Esophagus squamous epithelium (tissue), 5 donors: Measurements from ENCODE around the gene ARHGAP25. TPM values are rescaled to one million over a fixed set of nuclear protein-coding genes. Genes with fewer than 3 reads are reported as not detected.

Experiments used
- DNase-seq: peaks from one replicate; lab custom pipeline; 2025; lab: John Stamatoyannopoulos, UW
- H3K27ac ChIP-seq, 4 donors: fragments of 200-600 bp; sonication (generic); one replicate each; pipeline ENCODE4 v1.5.1; 2016 to 2019; ENCODE audit warnings: mild to moderate bottlenecking in 1 of 4
- H3K27me3 ChIP-seq, 4 donors: fragments of 200-600 bp; sonication (generic); 1 replicate in 3 of 4; 2 replicates in 1 of 4; pipeline versions ENCODE4 v1.5.1 to v1.6.0; 2017 to 2021; ENCODE audit warnings: antibody characterized with exemption in 1 of 4
- H3K36me3 ChIP-seq, 3 donors: fragments of 200-600 bp; sonication (generic); one replicate each; pipeline ENCODE4 v1.5.1; 2016 to 2019
- H3K4me1 ChIP-seq, 3 donors: fragments of 200-600 bp; sonication (generic); one replicate each; pipeline ENCODE4 v1.5.1; 2017 to 2019
- H3K4me3 ChIP-seq, 4 donors: fragments of 200-600 bp; sonication (generic); 1 replicate in 3 of 4; 2 replicates in 1 of 4; pipeline ENCODE4 v1.5.1; 2016 to 2019; ENCODE audit warnings: mild to moderate bottlenecking in 2 of 4, moderate library complexity in 1 of 4
- H3K9me3 ChIP-seq, 3 donors: fragments of 200-600 bp; sonication (generic); one replicate each; pipeline ENCODE4 v1.5.1; 2016 to 2019
- CTCF ChIP-seq, 6 experiments: fragments of 450-650 bp in 4 of 6; fragments of 200-600 bp in 2 of 6; sonication (generic) in 2 of 6; IDR thresholded peaks; one replicate each; pipeline ENCODE4 v1.5.1; 2016 to 2019; ENCODE audit warnings: antibody characterized with exemption in 6 of 6, mild to moderate bottlenecking in 4 of 6, moderate library complexity in 4 of 6
- POLR2A ChIP-seq, 4 donors: fragments of 450-650 bp; IDR thresholded peaks; one replicate each; pipeline ENCODE4 v1.6.1; 2017; ENCODE audit warnings: antibody characterized with exemption in 4 of 4, mild to moderate bottlenecking in 4 of 4, moderate library complexity in 3 of 4
- WGBS, 2 donors: methylation state at CpG; one replicate each; pipeline ENCODE4 v1.1.5; 2018; 5-methylcytosine and 5-hydroxymethylcytosine counted together
- intact Hi-C: fragments of 100-400 bp; cut with DNase I; formaldehyde crosslinking; loops from one replicate; pipeline ENCODE4 v1.15.0; 2022
- total RNA-seq, 4 donors: library from RNA; depleted of rRNA; stranded (reverse); fragments of >200 nt; gene quantifications; one replicate each; pipeline ENCODE4 v1.1.0, GENCODE V29; 2016
- donor health status: DM: yes; HTN: yes; CAD: no.

The ARHGAP25 gene
- total RNA-seq, 4 donors from 2014 or later: 3.2 to 9.0 (median 5.5) TPM

- no peaks in the 10 kb centered on the region for H3K27me3 ChIP-seq
- no peaks in the 10 kb centered on the region for H3K36me3 ChIP-seq
- no peak for DNase-seq
- 86% methylated on average over 4 of the region's 4 CpGs for WGBS, 2 donors
- no peaks in the 10 kb centered on the region for H3K9me3 ChIP-seq
- H3K27ac ChIP-seq: no peak overlapping the region
- no peak for TF ChIP-seq POLR2A (IDR thresholded peaks at IDR 0.05)
- no peak for TF ChIP-seq CTCF (IDR thresholded peaks at IDR 0.05)
- intact Hi-C loops: no loop called here
- no peak overlapping the region for H3K4me3 ChIP-seq
- H3K4me1 ChIP-seq: peaks cover 13 to 64% (median 38%) of the 10 kb centered on the region in 3 donors
These were observed 70.4 kb downstream of the ARHGAP25 start for GRCh38 chr2:68805025-68805424.

GRCh38 chr2:68806511-68807109 is 72.0 kb downstream of the ARHGAP25 start:
- Histone ChIP-seq H3K27me3 (no peaks in the 10 kb centered on the region), H3K27ac (peak overlapping the region in 3 of 4 donors; percentile 34 to 70 (median 52)), H3K4me1 (peaks cover 13 to 65% (median 44%) of the 10 kb centered on the region in 3 donors), H3K36me3 (no peaks in the 10 kb centered on the region), H3K9me3 (no peaks in the 10 kb centered on the region), H3K4me3 (no peak overlapping the region)
- intact Hi-C loops: no loop called here
- DNase-seq: no peak
- 23 to 41% methylated on average over 12 of the region's 12 CpGs for WGBS, 2 donors
- TF ChIP-seq CTCF (IDR thresholded peaks at IDR 0.05) (no peak), POLR2A (IDR thresholded peaks at IDR 0.05) (no peak)

DNA sequence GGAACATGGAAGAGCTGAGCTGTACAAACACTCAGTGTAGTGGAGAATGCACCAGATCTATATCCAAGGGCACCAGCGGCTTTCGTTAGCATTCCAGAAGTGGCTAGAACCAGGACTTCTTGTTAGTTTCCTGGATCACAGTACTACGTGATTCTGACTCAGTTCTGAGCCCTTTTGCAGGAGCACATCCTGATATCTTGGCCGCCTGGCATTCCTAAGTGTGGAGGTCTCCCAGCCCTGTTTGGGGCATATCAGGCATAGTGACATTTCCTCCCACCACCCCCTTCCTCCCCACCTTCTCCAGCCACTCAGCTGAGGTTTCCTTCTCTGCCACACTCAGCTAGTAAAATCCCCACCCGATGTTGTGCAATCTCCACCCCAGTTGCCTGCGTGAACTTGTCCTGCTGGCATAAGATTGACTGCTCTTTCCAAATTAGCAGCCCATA is 73.2 kb downstream of the ARHGAP25 start:
- Histone ChIP-seq H3K4me3 (no peak overlapping the region), H3K27me3 (no peaks in the 10 kb centered on the region), H3K36me3 (peaks cover 0 to under 1% (median 0%) of the 10 kb centered on the region in 3 donors), H3K27ac (peak overlapping the region; percentile 54 to 72 (median 68)), H3K4me1 (peaks cover 13 to 71% (median 50%) of the 10 kb centered on the region in 3 donors), H3K9me3 (no peaks in the 10 kb centered on the region)
- TF ChIP-seq CTCF (IDR thresholded peaks at IDR 0.05) (no peak), POLR2A (IDR thresholded peaks at IDR 0.05) (no peak)
- WGBS, 2 donors: 31 to 34% methylated on average over 5 to 6 of the region's 6 CpGs
- no peak for DNase-seq
- intact Hi-C loops: no loop called here

DNA sequence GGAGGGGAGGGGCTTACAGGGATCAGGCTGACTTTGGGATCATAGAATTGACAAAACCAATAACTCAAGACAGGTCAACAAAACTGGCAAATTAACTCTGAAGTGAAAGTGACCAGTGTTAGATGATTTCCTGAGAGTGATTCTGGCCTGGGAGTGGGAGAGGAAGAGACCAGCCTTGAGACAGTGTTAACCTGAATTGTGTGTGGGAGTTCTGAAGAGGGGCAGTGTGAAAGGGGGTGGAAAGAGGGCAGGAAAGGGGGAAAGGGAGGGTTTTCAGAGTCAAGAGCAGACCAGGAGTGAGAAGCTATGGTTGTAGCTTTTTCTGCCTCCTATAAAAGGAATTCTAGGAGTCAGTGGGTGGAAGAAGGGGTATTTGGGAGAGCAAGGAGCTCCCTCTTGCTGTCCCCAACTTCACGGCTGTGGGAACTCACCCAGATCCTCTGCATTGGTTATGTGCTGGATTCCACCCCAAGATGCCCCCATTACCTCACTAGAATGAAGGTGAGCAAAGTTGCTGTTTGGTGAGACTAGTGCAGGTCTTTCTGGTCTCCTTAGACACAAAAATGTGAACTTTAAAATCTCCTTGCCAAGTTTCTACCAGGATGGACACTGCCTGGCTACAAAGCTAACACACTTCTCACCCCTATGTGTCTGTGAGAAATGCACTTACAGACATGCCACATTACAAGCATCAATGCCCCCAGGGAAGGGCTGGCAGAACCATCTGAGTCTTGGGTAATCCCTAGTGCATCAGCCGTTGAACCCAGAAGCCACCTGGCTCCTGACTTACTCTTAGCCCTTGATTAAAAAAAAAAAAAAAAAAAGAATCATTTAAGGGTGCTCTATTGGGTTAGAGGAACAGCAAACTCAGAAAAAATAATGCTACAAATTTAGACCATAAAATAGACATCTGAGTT is 75.0 kb downstream of the ARHGAP25 start:
- no peak for DNase-seq
- H3K27ac ChIP-seq: peak overlapping the region in 3 of 4 donors; percentile 32 to 72 (median 70)
- 34 to 38% methylated on average over 2 of the region's 2 CpGs for WGBS, 2 donors
- H3K4me1 ChIP-seq: peaks cover 13 to 71% (median 50%) of the 10 kb centered on the region in 3 donors
- intact Hi-C loops: no loop called here
- no peak for TF ChIP-seq CTCF (IDR thresholded peaks at IDR 0.05)
- TF ChIP-seq POLR2A (IDR thresholded peaks at IDR 0.05): no peak
- no peak overlapping the region for H3K4me3 ChIP-seq
- H3K27me3 ChIP-seq: no peaks in the 10 kb centered on the region
- H3K9me3 ChIP-seq: no peaks in the 10 kb centered on the region
- H3K36me3 ChIP-seq: peaks cover 0 to 11% (median 0%) of the 10 kb centered on the region in 3 donors

DNA sequence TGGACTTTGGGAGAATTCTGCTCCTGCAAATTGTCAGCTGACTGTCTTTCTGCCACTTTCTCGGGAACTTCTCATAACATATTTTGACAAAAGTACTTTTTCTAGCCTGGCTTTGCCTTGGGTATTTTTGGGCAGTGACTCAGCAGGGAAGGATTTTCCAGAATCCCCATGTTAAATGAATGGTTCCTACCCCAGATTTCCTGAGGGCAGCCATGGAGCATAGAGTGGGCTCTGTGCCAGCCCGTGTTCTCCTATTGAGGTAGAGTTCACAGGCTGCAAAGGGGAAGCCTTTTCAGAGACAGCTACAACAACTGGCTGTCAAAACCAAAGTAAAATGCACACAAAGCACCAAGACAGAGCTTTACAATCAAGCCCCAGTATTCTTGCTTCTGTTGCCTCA is 76.8 kb downstream of the ARHGAP25 start:
- Histone ChIP-seq H3K4me1 (peaks cover 13 to 59% (median 45%) of the 10 kb centered on the region in 3 donors), H3K36me3 (peaks cover 0 to 23% (median 1%) of the 10 kb centered on the region in 3 donors), H3K27me3 (no peaks in the 10 kb centered on the region), H3K27ac (peak overlapping the region; percentile 32 to 72 (median 59)), H3K9me3 (no peaks in the 10 kb centered on the region), H3K4me3 (no peak overlapping the region)
- no peak for DNase-seq
- 11 to 39% methylated on average over 1 to 2 of the region's 2 CpGs for WGBS, 2 donors
- intact Hi-C loops: no loop called here
- TF ChIP-seq POLR2A (IDR thresholded peaks at IDR 0.05) (no peak), CTCF (IDR thresholded peaks at IDR 0.05) (no peak)
